MCF 10A (cell line): ENCODE measurements around the gene STX1B. TPM values are rescaled to one million over a fixed set of nuclear protein-coding genes. Genes with fewer than 3 reads are reported as not detected.
"Not testable (repeated sequence)": the region's sequence is repeated elsewhere in the genome, so short reads cannot be mapped to it uniquely, and the experiment has no call there.

ENCODE experiments used
- BruUV-seq: library from RNA; stranded (reverse); fragments of 400-500 nt; replicated peaks from 2 replicates; lab custom pipeline; 2021; lab: Mats Ljungman, UMichigan
- CTCF ChIA-PET: fragments of 300-600 bp; sonication (Branson Sonifier 250); formaldehyde crosslinking; extraction: SDS; loops from one replicate; lab custom pipeline; 2021; ENCODE audit warnings: antibody characterized with exemption, inconsistent platforms; lab: Yijun Ruan, JAX
- POLR2A ChIA-PET: fragments of 300-600, 350-650 bp; sonication (Branson Sonifier 250); formaldehyde crosslinking; extraction: SDS; loops from one replicate; lab custom pipeline; 2020; ENCODE audit warnings: antibody characterized with exemption, inconsistent platforms; lab: Yijun Ruan, JAX
- DNase-seq: peaks from one replicate; pipeline ENCODE4 v3.0.0-alpha.2; 2018; ENCODE audit not compliant: unreplicated experiment
- H3K27ac Mint-ChIP-seq: one replicate; pipeline ENCODE4 v1.8.0; 2022; ENCODE audit warnings: mild to moderate bottlenecking, low read depth, mixed read lengths; ENCODE audit not compliant: unreplicated experiment
- H3K27me3 Mint-ChIP-seq: one replicate; pipeline ENCODE4 v1.8.0; 2022; ENCODE audit warnings: mixed read lengths; ENCODE audit not compliant: insufficient read depth, unreplicated experiment
- H3K36me3 Mint-ChIP-seq: one replicate; pipeline ENCODE4 v1.8.0; 2022; ENCODE audit warnings: mild to moderate bottlenecking, moderate library complexity, mixed read lengths; ENCODE audit not compliant: insufficient read depth, unreplicated experiment
- H3K4me1 Mint-ChIP-seq: one replicate; pipeline ENCODE4 v1.8.0; 2022; ENCODE audit warnings: mixed read lengths; ENCODE audit not compliant: insufficient read depth, unreplicated experiment
- H3K4me3 Mint-ChIP-seq: one replicate; pipeline ENCODE4 v1.8.0; 2022; ENCODE audit warnings: mild to moderate bottlenecking, moderate library complexity, mixed read lengths; ENCODE audit not compliant: unreplicated experiment
- H3K9me3 Mint-ChIP-seq: one replicate; pipeline ENCODE4 v1.8.0; 2022; ENCODE audit warnings: mixed read lengths; ENCODE audit not compliant: unreplicated experiment
- intact Hi-C: fragments of 100-400 bp; cut with micrococcal nuclease; formaldehyde crosslinking; loops from 2 replicates; pipeline ENCODE4 v1.14.1; 2022
- total RNA-seq: library from RNA; stranded (reverse); gene quantifications from 2 replicates; pipeline ENCODE4 v1.2.3, GENCODE V29; 2022
- TF ChIP-seq, protein P1 (sequence below): fragments of 200-600 bp; IDR thresholded peaks from one replicate; pipeline ENCODE4 v1.8.0; 2022; ENCODE audit warnings: antibody characterized with exemption, mild to moderate bottlenecking; ENCODE audit not compliant: unreplicated experiment

Gene STX1B
- total RNA-seq, 1 experiment from 2014 or later: 0.42 TPM

DNA sequence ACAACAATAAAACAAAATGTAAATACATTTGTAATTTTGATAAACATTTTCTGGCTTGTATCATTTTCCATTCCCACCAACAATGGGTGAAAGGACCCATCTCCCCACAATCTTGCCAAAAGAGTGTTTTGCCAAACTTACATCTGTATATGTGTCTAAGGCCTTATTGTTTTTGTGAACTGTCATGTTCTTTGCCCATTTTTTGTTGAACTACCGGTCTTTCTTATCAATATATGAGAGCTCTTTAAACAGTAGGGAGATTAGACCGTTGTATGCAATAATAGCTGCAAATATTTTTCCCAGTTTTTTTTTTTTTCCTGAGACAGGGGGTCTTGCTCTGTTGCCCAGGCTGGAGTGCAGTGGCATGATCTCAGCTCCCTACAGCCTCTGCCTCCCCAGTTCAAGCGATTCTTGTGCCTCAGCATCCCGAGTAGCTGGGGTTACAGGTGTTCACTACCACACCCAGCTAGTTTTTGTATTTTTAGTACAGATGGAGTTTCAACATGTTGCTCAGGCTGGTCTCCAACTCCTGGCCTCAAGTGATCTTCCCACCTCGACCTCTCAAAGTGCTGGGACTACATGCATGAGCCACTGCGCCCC, 13.3 kb upstream of the STX1B start:
- intact Hi-C loops: no loop called here
- H3K27ac Mint-ChIP-seq: no peak overlapping the region
- CTCF ChIA-PET: interaction anchor here (0.6 to 2.1 kb wide), 7 partner anchors 39 to 358 kb away, joined by 3 to 10 read pairs (median 4); partner anchors contain the start of gene HSD3B7
- BruUV-seq: no TSS peak
- no peaks in the 10 kb centered on the region for H3K4me1 Mint-ChIP-seq
- no peaks in the 10 kb centered on the region for H3K9me3 Mint-ChIP-seq
- TF ChIP-seq, protein P1, sequence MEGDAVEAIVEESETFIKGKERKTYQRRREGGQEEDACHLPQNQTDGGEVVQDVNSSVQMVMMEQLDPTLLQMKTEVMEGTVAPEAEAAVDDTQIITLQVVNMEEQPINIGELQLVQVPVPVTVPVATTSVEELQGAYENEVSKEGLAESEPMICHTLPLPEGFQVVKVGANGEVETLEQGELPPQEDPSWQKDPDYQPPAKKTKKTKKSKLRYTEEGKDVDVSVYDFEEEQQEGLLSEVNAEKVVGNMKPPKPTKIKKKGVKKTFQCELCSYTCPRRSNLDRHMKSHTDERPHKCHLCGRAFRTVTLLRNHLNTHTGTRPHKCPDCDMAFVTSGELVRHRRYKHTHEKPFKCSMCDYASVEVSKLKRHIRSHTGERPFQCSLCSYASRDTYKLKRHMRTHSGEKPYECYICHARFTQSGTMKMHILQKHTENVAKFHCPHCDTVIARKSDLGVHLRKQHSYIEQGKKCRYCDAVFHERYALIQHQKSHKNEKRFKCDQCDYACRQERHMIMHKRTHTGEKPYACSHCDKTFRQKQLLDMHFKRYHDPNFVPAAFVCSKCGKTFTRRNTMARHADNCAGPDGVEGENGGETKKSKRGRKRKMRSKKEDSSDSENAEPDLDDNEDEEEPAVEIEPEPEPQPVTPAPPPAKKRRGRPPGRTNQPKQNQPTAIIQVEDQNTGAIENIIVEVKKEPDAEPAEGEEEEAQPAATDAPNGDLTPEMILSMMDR: no peak
- DNase-seq: no peak
- POLR2A ChIA-PET: interaction anchor here (1.8 kb wide), 1 partner anchor 10 kb away, joined by 10 read pairs; the partner anchor contains the start of gene STX4
- peaks cover 6% of the 10 kb centered on the region for H3K36me3 Mint-ChIP-seq
- H3K27me3 Mint-ChIP-seq: no peaks in the 10 kb centered on the region
- no peak overlapping the region for H3K4me3 Mint-ChIP-seq

DNA sequence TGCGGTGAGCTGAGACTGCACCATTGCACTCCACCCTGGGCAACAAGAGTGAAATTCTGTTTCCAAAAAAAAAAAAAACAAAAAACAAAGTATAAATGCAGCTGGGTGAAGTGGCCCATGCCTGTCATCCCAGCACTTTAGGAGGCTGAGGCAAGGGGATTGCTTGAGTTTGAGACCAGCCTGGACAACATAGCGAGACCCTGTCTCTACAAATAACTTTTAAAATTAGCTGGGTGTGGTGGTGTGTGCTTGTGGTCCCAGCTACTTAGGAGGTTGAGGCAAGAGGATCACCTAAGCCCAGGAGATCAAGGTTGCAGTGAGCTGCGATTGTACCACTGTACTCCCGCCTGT, 12.8 kb upstream of the STX1B start:
- CTCF ChIA-PET: interaction anchor here (0.6 to 2.1 kb wide), 7 partner anchors 38 to 360 kb away, joined by 3 to 10 read pairs (median 3); partner anchors contain the start of gene HSD3B7
- DNase-seq: no peak
- Mint-ChIP-seq H3K9me3 (no peaks in the 10 kb centered on the region), H3K27ac (no peak overlapping the region), H3K4me3 (no peak overlapping the region), H3K36me3 (peaks cover 5% of the 10 kb centered on the region), H3K27me3 (no peaks in the 10 kb centered on the region), H3K4me1 (no peaks in the 10 kb centered on the region)
- BruUV-seq: no TSS peak
- POLR2A ChIA-PET: interaction anchor here (1.8 kb wide), 1 partner anchor 11 kb away, joined by 10 read pairs; the partner anchor contains the start of gene STX4
- TF ChIP-seq, protein P1: no peak
- intact Hi-C loops: no loop called here

DNA sequence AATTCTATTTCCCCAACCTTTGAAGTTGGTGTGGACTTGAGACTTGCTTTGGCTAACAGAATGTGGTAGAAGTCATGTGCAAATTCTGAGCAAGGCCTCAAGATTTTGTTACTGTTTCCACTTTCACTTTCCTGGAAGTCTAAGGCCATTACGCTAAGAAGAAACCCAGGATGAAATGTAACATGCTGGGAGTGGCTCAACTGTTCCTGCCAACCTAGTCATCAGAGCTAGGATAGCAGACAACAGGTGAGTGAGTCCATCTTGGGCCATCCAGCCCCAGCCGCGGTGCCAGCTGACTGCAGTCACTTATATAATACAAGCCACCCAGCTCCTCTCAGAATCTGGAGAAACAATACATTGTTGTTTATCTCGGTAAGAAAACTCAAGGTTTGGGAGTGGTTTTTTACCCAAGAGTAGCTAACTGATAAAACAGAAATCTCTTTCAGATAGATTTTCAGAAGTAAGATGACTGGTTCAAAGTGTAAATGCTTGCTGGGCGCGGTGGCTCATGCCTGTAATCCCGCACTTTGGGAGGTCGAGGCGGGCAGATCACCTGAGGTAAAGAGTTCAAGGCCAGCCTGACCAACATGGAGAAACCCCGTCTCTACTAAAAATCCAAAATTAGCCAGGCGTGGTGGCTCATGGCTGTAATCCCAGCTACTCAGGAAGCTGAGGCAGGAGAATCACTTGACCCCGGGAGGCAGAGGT, 12.3 kb upstream of the STX1B start:
- no TSS peak for BruUV-seq
- intact Hi-C loops: no loop called here
- no peaks in the 10 kb centered on the region for H3K27me3 Mint-ChIP-seq
- H3K4me1 Mint-ChIP-seq: no peaks in the 10 kb centered on the region
- no peak overlapping the region for H3K4me3 Mint-ChIP-seq
- POLR2A ChIA-PET: interaction anchor here (1.8 kb wide), 1 partner anchor 11 kb away, joined by 10 read pairs; the partner anchor contains the start of gene STX4
- no peaks in the 10 kb centered on the region for H3K36me3 Mint-ChIP-seq
- TF ChIP-seq, protein P1: no peak
- CTCF ChIA-PET: interaction anchor here (0.7 to 2.1 kb wide), 5 partner anchors 38 to 361 kb away, joined by 3 to 10 read pairs (median 4); partner anchors contain the start of gene HSD3B7
- no peak overlapping the region for H3K27ac Mint-ChIP-seq
- H3K9me3 Mint-ChIP-seq: no peaks in the 10 kb centered on the region
- DNase-seq: no peak

DNA sequence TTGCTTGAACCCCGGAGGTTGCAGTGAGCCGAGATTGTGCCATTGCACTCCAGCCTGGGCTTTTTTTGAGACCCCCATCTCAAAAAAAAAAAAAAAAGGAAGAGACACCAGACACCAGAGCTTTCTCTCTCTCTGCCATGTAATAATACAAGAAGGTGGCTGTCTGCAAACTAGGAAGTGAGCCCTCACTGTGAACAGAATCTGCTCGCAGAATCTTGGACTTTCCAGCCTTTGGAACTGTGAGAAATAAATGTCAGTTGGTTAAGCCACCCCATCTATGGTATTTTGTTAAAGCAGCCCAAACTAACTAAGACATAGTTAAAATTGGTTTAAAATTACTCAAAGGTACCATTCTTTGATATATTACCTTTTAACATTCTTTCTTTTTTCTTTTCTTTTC, 10.1 kb upstream of the STX1B start:
- DNase-seq: no peak
- Mint-ChIP-seq H3K9me3 (no peaks in the 10 kb centered on the region), H3K27me3 (no peaks in the 10 kb centered on the region), H3K27ac (no peak overlapping the region), H3K4me1 (no peaks in the 10 kb centered on the region), H3K4me3 (no peak overlapping the region), H3K36me3 (no peaks in the 10 kb centered on the region)
- CTCF ChIA-PET: interaction anchor here (0.6 kb wide), 1 partner anchor 273 kb away, joined by 4 read pairs; no protein-coding TSS in a partner anchor
- BruUV-seq: no TSS peak
- POLR2A ChIA-PET: no interaction called here
- intact Hi-C loops: no loop called here
- TF ChIP-seq, protein P1: no peak

DNA sequence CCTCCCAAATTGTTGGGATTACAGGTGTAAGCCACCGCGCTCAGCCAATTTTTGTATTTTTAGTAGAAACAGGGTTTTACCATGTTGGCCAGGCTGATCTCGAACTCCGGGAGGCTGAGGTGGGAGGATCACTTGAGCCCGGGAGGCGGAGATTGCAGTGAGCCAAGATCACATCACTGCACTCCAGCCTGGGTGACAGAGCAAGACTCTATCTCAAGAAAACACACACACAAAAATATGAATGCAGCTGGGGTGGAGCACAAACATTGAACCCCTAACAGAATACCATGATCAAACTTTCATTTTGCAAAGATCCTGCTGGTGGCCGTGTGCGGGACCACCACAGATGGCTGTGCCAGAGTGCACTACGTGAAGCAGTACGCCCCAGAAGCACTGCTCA, 7.3 kb upstream of the STX1B start:
- H3K4me3 Mint-ChIP-seq, H3K36me3 Mint-ChIP-seq, H3K4me1 Mint-ChIP-seq, BruUV-seq, H3K27ac Mint-ChIP-seq, DNase-seq, H3K9me3 Mint-ChIP-seq, intact Hi-C loops, POLR2A ChIA-PET: not testable (repeated sequence)
- CTCF ChIA-PET: interaction anchor here (0.7 kb wide), 1 partner anchor 33 kb away, joined by 3 read pairs; the partner anchor contains the start of gene HSD3B7
- H3K27me3 Mint-ChIP-seq: peaks cover 14% of the 10 kb centered on the region
